ENCODE data around the gene ADH7.
"Not testable (repeated sequence)": the region's sequence is repeated elsewhere in the genome, so short reads cannot be mapped to it uniquely, and the experiment has no call there.

GRCh38 chr4:99415762-99416161 lies 19.4 kb downstream of the ADH7 start:
- not testable (repeated sequence) for TF ChIP-seq EZH2 (IDR thresholded peaks at IDR 0.05; ENCODE audit: insufficient read depth, poor library complexity, severe bottlenecking); EZH2phosphoT487 (IDR thresholded peaks at IDR 0.05; ENCODE audit: insufficient read depth, low read depth)

Measured in GM23248 (cell line).